SK-N-SH treated with all-trans-retinoic acid at 6 μM for 48 hours (cell line): Measurements from ENCODE around the gene NDUFS4.

Source experiments
- ZC3H10 ChIP-seq: fragments of 250-450 bp; sonication (Bioruptor Pico); IDR thresholded peaks from 2 replicates; pipeline ENCODE4 v1.5.1; 2021; ENCODE audit warnings: mild to moderate bottlenecking, moderate library complexity
- ZFP30 ChIP-seq: fragments of 450-650 bp; formaldehyde crosslinking; IDR thresholded peaks from 2 replicates; pipeline ENCODE4 v1.5.0; 2022; ENCODE audit warnings: mild to moderate bottlenecking, moderate library complexity

DNA sequence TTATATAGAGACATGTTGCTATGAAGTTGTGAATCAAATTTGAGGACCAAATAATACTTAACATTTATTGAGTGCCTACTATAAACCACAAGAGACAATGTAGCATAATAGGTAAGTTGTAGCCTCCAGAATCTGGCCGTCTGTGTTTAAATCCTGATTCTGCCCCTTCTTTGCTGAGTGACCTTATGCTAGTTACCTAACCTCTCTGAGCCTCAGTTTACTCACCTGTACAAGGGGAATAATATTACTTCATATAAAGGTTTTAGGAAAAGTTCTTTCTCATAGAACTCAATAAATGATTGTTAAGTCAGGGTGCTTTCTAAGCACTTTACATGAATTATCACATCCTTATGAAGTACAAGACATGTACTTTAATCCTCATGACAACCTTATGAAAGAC is 120.6 kb downstream of the NDUFS4 start:
- no peak for TF ChIP-seq ZC3H10
- TF ChIP-seq ZFP30 = no peak
